ENCODE measurements around the gene STK24.

The STK24 gene

GRCh38 chr13:98528663-98529064 lies 48.2 kb downstream of the STK24 start:
- no peak for DNase-seq

GRCh38 chr13:98527526-98527925 lies 49.4 kb downstream of the STK24 start:
- DNase-seq = no peak

DNA sequence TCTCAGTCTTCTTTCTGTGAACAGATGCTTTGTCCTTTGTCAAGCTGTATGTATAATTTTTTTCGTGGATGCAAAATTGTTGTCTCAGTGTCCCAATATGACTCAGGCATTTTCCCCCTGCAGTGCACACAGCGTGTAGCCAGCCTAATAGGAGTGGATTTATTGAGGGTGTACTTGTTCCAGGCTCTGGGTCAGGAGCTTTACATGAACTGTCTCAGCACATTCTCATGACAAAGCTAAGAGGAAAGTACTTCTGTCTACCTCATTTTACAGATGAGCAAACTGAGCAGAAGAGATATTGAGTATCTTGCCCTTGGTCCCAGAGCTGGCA lies 50.8 kb downstream of the STK24 start:
- DNase-seq = no peak

DNA sequence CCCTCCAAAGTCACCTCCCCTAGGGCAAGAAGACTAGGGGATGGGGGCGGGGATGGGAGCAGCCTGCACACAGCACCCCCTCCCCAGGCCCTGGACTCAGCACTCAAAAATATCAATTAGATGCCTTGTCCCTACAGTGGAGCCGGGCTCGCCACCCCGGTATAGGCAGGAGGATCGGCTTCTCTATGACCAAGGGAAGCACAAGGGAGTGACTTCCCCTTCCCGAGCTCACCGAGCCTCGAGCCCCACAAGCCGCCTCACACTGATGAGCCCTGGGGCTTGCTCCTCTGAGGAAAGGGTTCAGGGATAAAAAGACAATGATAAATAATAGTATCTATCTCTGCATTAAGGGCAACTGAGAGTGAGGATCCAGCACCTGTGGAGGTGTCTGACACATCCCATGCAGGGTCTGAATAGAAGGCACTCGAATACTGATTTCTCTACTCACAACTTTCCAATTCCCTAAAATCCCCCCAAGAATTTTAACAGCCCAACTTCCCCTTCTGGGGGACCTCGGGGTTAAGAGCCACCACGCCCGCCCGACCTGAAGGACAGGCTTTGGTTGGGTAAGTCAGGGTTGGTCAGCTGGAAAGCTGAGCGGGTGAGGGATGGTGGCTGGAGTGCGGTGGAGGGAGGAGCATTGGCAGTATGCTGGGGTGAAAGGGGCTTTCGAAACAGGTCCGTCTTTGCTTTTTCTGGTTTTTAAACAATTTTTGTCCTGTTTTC lies 51.3 kb downstream of the STK24 start:
- no peak for DNase-seq

DNA sequence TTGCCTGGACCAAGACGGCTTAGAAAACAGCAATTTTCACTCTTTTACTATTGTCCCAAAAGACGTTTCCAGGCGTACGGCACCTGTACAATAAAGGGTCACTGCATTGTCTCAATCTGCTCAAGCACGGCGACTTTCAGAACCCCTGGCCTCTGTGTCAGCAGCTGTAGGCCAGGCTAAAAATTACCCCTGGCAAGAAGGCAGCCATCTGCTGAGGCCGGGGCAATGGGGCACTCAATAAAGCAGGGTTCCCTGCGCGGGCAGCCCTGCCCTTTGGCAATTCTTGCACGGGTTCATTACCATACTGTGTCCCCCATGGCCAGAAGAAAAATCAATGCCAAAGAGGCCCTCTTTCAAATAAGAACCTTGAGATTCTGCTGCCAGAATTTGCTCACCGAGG lies 52.1 kb downstream of the STK24 start:
- no peak for DNase-seq

- no peak for DNase-seq
Observed at GRCh38 chr13:98524391-98524790, 52.5 kb downstream of the STK24 start.

GRCh38 chr13:98523455-98524102 lies 53.3 kb downstream of the STK24 start:
- no peak for DNase-seq

GRCh38 chr13:98522371-98522770 lies 54.5 kb downstream of the STK24 start:
- DNase-seq = no peak

DNA sequence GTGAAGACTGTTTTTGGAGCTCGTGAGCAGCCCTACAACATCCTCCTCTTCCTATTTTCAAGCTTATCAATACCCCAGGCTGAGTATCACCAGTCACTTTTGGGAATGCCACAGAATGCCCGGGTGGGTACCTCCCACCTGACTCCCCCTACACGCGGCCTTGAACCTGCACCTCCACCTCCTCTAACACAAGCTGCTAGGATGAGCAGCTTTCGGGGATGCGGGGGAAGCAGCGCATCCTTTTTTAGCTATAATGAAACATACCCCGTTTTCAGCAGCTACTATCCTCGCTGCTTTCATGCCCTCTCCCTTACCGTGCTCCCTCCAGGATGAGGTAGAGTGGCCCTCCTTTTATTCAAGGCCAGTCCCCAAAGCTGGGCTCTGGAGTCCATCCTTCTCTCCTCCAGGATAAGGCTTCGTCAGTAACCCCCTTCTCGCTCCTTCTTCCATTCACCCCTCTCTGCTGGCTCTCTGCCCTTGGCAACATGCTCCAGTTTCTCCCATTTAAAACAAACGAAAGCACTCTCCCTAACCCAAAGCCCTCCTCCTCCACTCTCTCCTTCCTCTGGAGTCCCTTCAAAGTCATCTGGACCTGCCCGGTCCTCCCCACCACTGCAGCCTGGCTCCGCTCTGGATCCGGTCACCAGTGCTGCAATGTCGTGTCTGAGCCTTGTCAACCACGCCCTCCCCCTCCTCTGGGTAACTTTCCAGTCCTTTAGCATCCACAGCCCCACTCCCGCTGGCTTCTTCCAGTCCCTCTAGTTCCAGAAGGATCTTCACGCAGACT lies 55.3 kb downstream of the STK24 start:
- no peak for DNase-seq

- DNase-seq = no peak
Observed at GRCh38 chr13:98520674-98521449, 56.0 kb downstream of the STK24 start.

- DNase-seq = no peak
Observed at GRCh38 chr13:98519976-98520375, 56.9 kb downstream of the STK24 start.

- DNase-seq = no peak
Observed at GRCh38 chr13:98517576-98518310, 59.2 kb downstream of the STK24 start.

DNA sequence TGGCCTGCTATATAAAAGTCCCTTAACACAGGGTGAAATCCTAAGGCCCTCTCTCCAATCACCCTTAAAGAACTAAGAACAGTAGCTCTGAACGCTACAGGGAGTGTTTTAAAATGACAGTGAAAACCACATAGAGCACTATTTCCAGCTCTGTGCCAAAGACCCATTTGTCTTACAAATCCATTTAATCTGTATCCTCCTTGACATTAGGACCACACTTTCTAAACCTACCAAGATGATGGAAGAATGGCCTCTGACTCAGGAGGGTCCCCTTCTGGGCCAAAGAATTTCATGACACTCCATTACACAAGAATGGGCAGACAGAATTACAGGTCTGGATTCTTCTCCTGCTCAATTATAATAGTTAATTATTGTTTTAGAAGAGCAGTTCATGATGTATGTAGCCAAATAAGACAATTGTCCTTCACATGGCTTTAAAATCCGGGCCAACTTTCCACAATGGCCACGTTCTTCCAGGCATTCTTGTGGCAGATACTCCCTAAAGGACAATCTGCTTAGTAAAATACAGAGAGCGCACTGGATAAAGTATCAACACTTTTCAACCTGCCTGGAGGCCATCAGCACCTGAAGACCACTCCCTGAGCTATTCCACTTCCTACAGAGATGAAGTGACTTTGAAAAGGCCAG lies 61.0 kb downstream of the STK24 start:
- DNase-seq = no peak

DNA sequence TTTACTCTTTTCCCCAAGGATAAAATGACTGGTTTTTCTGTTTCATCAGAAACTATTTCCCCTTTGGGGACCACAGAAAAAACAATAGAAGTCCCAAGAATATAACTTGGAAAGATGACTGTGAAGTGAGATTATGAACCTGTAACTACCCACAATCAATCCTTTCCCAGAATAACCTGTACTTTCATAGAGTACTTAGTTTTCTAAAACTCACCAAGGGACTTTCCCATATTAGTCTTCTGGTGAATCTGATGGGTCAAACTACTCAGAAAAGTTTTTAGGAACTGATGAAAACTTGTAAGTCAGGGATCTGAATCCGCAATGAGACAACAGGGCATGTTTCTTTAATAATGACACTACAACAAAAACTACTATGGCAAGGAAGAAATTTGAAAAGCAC lies 62.6 kb downstream of the STK24 start:
- no peak for DNase-seq

DNA sequence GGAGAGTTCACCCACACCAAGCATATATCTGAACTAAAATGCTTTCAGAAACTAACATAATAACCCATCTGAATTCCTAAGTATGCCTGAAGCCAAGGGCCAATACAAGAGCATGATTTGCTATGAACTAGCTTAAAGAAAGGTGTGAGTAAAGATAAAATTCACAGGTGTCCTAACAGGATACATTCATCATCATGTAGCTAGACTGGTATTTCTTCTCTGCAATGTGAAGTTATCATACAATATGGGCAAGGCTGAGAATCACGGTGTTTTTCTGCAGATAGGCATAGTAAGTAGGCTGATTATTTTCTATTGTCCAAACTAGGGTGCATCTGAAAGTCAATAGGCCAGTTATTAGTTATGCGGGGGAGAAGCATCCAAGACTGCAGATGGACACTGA lies 63.1 kb downstream of the STK24 start:
- DNase-seq = no peak

- no peak for DNase-seq
Observed at GRCh38 chr13:98512774-98513665, 63.9 kb downstream of the STK24 start.

- no peak for DNase-seq
Observed at GRCh38 chr13:98511435-98511834, 65.5 kb downstream of the STK24 start.

GRCh38 chr13:98510156-98510509 lies 66.8 kb downstream of the STK24 start:
- DNase-seq = no peak

DNA sequence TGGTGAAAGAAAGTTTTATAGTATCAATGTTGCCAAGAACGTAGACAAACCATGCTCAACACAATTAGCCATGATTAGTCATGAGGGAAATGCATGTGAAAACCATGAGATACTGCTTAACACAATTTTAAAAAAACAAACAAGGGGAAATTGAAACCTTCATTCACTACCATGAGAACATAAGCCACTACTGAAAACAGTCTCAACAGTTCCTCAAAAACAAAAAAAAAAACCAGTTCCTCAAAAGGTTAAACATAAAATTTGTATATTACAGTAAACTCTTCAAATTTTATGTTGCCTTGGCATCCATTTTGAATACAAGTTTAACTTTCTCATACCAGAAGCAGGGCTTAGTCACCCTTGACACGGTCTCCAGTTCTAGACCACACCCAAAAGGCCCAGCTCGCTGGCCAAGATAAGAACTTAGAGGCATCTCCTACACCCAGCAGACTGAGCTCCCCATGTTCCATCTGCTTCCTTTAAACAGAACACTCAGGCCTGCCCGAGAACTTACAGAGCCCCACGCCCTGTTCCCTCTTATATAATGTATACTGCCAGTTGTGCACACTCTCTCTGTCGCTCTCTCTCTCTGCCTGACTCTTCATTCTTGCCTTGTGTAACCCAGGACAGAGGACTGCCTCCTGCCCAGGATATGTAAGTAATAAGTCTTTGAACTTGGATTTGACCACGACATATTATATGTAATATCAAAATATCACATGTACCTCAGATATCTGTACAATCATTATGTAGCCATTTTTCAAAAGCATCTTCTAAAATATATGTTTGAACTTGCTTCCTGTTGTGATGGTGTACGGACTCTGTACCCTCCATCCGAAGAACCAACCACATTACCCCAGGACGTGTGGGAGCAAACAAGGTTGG lies 67.4 kb downstream of the STK24 start:
- no peak for DNase-seq

GRCh38 chr13:98508685-98509084 lies 68.2 kb downstream of the STK24 start:
- DNase-seq = no peak
